Measurements from ENCODE around the gene NR5A1. TPM values are rescaled to one million over a fixed set of nuclear protein-coding genes. Genes with fewer than 3 reads are reported as not detected.

NR5A1 gene
- total RNA-seq, 1 donor from 2014 or later, result 0.96 TPM

GRCh38 chr9:124511426-124511840 is 4.2 kb upstream of the NR5A1 start:
- intact Hi-C loops (cut with DNase I), result no loop called here
- H3K4me3 ChIP-seq, result no peak overlapping the region
- no peaks in the 10 kb centered on the region for H3K9me3 ChIP-seq
- DNase-seq (ENCODE audit: low spot score in 2 of 2), result no peak
- no peak for TF ChIP-seq CTCF (IDR thresholded peaks at IDR 0.05)
- no peak overlapping the region for H3K27ac ChIP-seq
- no peaks in the 10 kb centered on the region for H3K27me3 ChIP-seq
- no peaks in the 10 kb centered on the region for H3K36me3 ChIP-seq
- no peaks in the 10 kb centered on the region for H3K4me1 ChIP-seq

- DNase-seq (ENCODE audit: low spot score in 2 of 2), result no peak
- TF ChIP-seq CTCF (IDR thresholded peaks at IDR 0.05), result no peak
- H3K27ac ChIP-seq, result no peak overlapping the region
- no peaks in the 10 kb centered on the region for H3K36me3 ChIP-seq
- no peaks in the 10 kb centered on the region for H3K27me3 ChIP-seq
- H3K4me3 ChIP-seq, result no peak overlapping the region
- intact Hi-C loops (cut with DNase I), result no loop called here
- H3K9me3 ChIP-seq, result no peaks in the 10 kb centered on the region
- H3K4me1 ChIP-seq, result no peaks in the 10 kb centered on the region
Measured at GRCh38 chr9:124510650-124511425, 3.6 kb upstream of the NR5A1 start.

- intact Hi-C loops (cut with DNase I), result loop anchor here (10.0 kb wide), 1 partner anchor 307 kb away; no protein-coding TSS in a partner anchor
- Histone ChIP-seq H3K9me3 (no peaks in the 10 kb centered on the region), H3K27me3 (peaks cover 8% of the 10 kb centered on the region), H3K27ac (no peak overlapping the region), H3K36me3 (no peaks in the 10 kb centered on the region), H3K4me1 (peaks cover 0 to 6% of the 10 kb centered on the region in 2 donors), H3K4me3 (no peak overlapping the region)
- TF ChIP-seq CTCF (IDR thresholded peaks at IDR 0.05), result no peak
- DNase-seq (ENCODE audit: low spot score in 2 of 2), result no peak
Measured at GRCh38 chr9:124507880-124508423, 753 bp upstream of the NR5A1 start.

- intact Hi-C loops (cut with DNase I), result loop anchor here (10.0 kb wide), 1 partner anchor 308 kb away; no protein-coding TSS in a partner anchor
- no peak overlapping the region for H3K27ac ChIP-seq
- H3K9me3 ChIP-seq, result no peaks in the 10 kb centered on the region
- no peak for DNase-seq (ENCODE audit: low spot score in 2 of 2)
- peak overlapping the region in 1 of 2 donors; percentile 39 for H3K4me3 ChIP-seq
- no peaks in the 10 kb centered on the region for H3K36me3 ChIP-seq
- peaks cover 13% of the 10 kb centered on the region for H3K27me3 ChIP-seq
- TF ChIP-seq CTCF (IDR thresholded peaks at IDR 0.05), result no peak
- peaks cover 0 to 6% of the 10 kb centered on the region in 2 donors for H3K4me1 ChIP-seq
Measured at GRCh38 chr9:124506433-124506832, 766 bp downstream of the NR5A1 start.

GRCh38 chr9:124505901-124506346 is 1.3 kb downstream of the NR5A1 start:
- H3K27me3 ChIP-seq, result peaks cover 13% of the 10 kb centered on the region
- H3K4me1 ChIP-seq, result peaks cover 0 to 6% of the 10 kb centered on the region in 2 donors
- no peaks in the 10 kb centered on the region for H3K36me3 ChIP-seq
- H3K27ac ChIP-seq, result no peak overlapping the region
- H3K9me3 ChIP-seq, result no peaks in the 10 kb centered on the region
- no peak for TF ChIP-seq CTCF (IDR thresholded peaks at IDR 0.05)
- no peak overlapping the region for H3K4me3 ChIP-seq
- intact Hi-C loops (cut with DNase I), result loop anchor here (10.0 kb wide), 1 partner anchor 309 kb away; no protein-coding TSS in a partner anchor
- no peak for DNase-seq (ENCODE audit: low spot score in 2 of 2)
